A549 (cell line): ENCODE results near the gene MUC5AC. TPM values are rescaled to one million over a fixed set of nuclear protein-coding genes. Genes with fewer than 3 reads are reported as not detected.
A peak's percentile ranks its signal among the peaks of the same experiment; 100 is the strongest.

Source experiments
- ATAC-seq, 2 experiments: fragments of 200-7000 bp in 1 of 2; fragments of >200 bp in 1 of 2; cut with Nextera tagmentation in 1 of 2; cut with Tn5 transposase in 1 of 2; 3 replicates each; pipeline versions ENCODE4 v1.8.0 to v1.9.1; 2018 to 2020; ENCODE audit warnings: mild to moderate bottlenecking in 1 of 2, moderate library complexity in 1 of 2
- CTCF ChIA-PET: fragments of 300-600 bp; sonication (Branson Sonifier 250); formaldehyde crosslinking; extraction: SDS; loops from one replicate; lab custom pipeline; 2021; ENCODE audit warnings: antibody characterized with exemption, inconsistent platforms; lab: Yijun Ruan, JAX
- POLR2A ChIA-PET: fragments of 350-600 bp; formaldehyde crosslinking; extraction: SDS; loops from one replicate; lab custom pipeline; 2021; ENCODE audit warnings: antibody characterized with exemption, inconsistent platforms; lab: Yijun Ruan, JAX
- DNase-seq, 2 experiments: peaks; one replicate each; pipeline versions ENCODE4 v3.0.0 to v3.0.0-alpha.2; 2011 to 2016; ENCODE audit warnings: low read depth in 1 of 2, low spot score in 1 of 2
- FAIRE-seq: peaks from 2 replicates; lab custom pipeline; 2011; peaks lifted over from hg19 to GRCh38; lab: Jason Lieb, UNC
- H3K27ac ChIP-seq, 2 experiments: fragments of >200 bp; sonication (Bioruptor Twin); formaldehyde crosslinking; 3 replicates each; pipeline ENCODE4 v1.5.1; 2016 to 2017
- H3K4me1 ChIP-seq: fragments of >200 bp; sonication (Bioruptor Twin); formaldehyde crosslinking; 3 replicates; pipeline ENCODE4 v1.6.1; 2016
- H3K4me2 ChIP-seq: fragments of >200 bp; sonication (Bioruptor Twin); formaldehyde crosslinking; 3 replicates; pipeline ENCODE4 v1.6.1; 2016
- H3K4me3 ChIP-seq: fragments of >200 bp; sonication (Bioruptor Twin); formaldehyde crosslinking; 3 replicates; pipeline ENCODE4 v1.5.1; 2016
- H3K9me3 ChIP-seq: fragments of >200 bp; sonication (Bioruptor Twin); formaldehyde crosslinking; 3 replicates; pipeline ENCODE4 v1.6.1; 2016
- ATOH8 ChIP-seq: fragments of 250-450 bp; sonication (Bioruptor Pico); IDR thresholded peaks from 2 replicates; pipeline ENCODE4 v1.5.0; 2020; ENCODE audit warnings: low read depth, mild to moderate bottlenecking, moderate library complexity
- CEBPB ChIP-seq, 2 experiments: fragments of >200 bp in 1 of 2; sonication (Bioruptor Twin) in 1 of 2; formaldehyde crosslinking in 1 of 2; IDR thresholded peaks; 2 replicates each; pipeline ENCODE4 v1.6.1; 2012 to 2016
- CHD2 ChIP-seq: fragments of 150-350 bp; IDR thresholded peaks from 2 replicates; pipeline ENCODE4 v1.6.1; 2014; ENCODE audit warnings: low read length; ENCODE audit not compliant: partially characterized antibody
- CHD4 ChIP-seq: fragments of 200-600 bp; sonication (generic); IDR thresholded peaks from 2 replicates; pipeline ENCODE4 v1.6.1; 2016; ENCODE audit warnings: antibody characterized with exemption, mild to moderate bottlenecking, borderline replicate concordance
- EHMT2 ChIP-seq: fragments of 200-600 bp; sonication (generic); IDR thresholded peaks from 2 replicates; pipeline ENCODE4 v1.6.1; 2016; ENCODE audit warnings: antibody characterized with exemption, low read depth, mild to moderate bottlenecking, moderate library complexity
- EP300 ChIP-seq, 2 experiments: fragments of >200 bp; sonication (Bioruptor Twin); formaldehyde crosslinking; IDR thresholded peaks; 2 replicates in 1 of 2; 3 replicates in 1 of 2; pipeline ENCODE4 v1.6.1; 2016 to 2017
- ESRRA ChIP-seq: fragments of 150-350 bp; IDR thresholded peaks from 2 replicates; pipeline ENCODE4 v1.6.1; 2014; ENCODE audit warnings: mild to moderate bottlenecking, low read length, borderline replicate concordance
- FOSB ChIP-seq: fragments of 250-450 bp; sonication (Bioruptor Pico); IDR thresholded peaks from 2 replicates; pipeline ENCODE4 v1.5.0; 2020; ENCODE audit warnings: mild to moderate bottlenecking, moderate library complexity
- FOSL2 ChIP-seq, 2 experiments: fragments of 450-650 bp in 1 of 2; fragments of >200 bp in 1 of 2; sonication (Bioruptor Twin) in 1 of 2; formaldehyde crosslinking; IDR thresholded peaks; 2 replicates each; pipeline versions ENCODE4 v1.5.0 to v1.6.1; 2016 to 2020; ENCODE audit warnings: mild to moderate bottlenecking in 1 of 2, moderate library complexity in 1 of 2
- FOXS1 ChIP-seq: fragments of 250-450 bp; sonication (Bioruptor Pico); IDR thresholded peaks from 2 replicates; pipeline ENCODE4 v1.5.0; 2020; ENCODE audit warnings: mild to moderate bottlenecking, moderate library complexity
- HOXA7 ChIP-seq: fragments of 250-450 bp; sonication (Bioruptor Pico); IDR thresholded peaks from 2 replicates; pipeline ENCODE4 v1.5.0; 2020; ENCODE audit warnings: mild to moderate bottlenecking, moderate library complexity
- HOXB13 ChIP-seq: fragments of 250-450 bp; sonication (Bioruptor Pico); IDR thresholded peaks from 2 replicates; pipeline ENCODE4 v1.5.0; 2020; ENCODE audit warnings: low read depth, mild to moderate bottlenecking, moderate library complexity
- JUN ChIP-seq, 2 experiments: fragments of >200 bp; sonication (Bioruptor Twin); formaldehyde crosslinking; IDR thresholded peaks; 2 replicates in 1 of 2; 3 replicates in 1 of 2; pipeline ENCODE4 v1.6.1; 2016 to 2017
- KDM1A ChIP-seq: fragments of 200-600 bp; sonication (generic); IDR thresholded peaks from 2 replicates; pipeline ENCODE4 v1.6.1; 2016; ENCODE audit warnings: low read depth, mild to moderate bottlenecking
- MAX ChIP-seq: IDR thresholded peaks from 2 replicates; pipeline ENCODE4 v1.6.1; 2012
- MAZ ChIP-seq: fragments of 150-350 bp; IDR thresholded peaks from 2 replicates; pipeline ENCODE4 v1.6.1; 2014; ENCODE audit warnings: antibody characterized with exemption, low read depth, low read length, borderline replicate concordance
- MYC ChIP-seq: IDR thresholded peaks from 2 replicates; pipeline ENCODE4 v1.6.1; 2012; ENCODE audit warnings: mild to moderate bottlenecking, inconsistent platforms, low read length, improper control_type of control experiment, borderline replicate concordance
- NR3C1 ChIP-seq: fragments of >200 bp; sonication (Bioruptor Twin); formaldehyde crosslinking; IDR thresholded peaks from 3 replicates; pipeline ENCODE4 v1.6.1; 2017
- PBX3 ChIP-seq: IDR thresholded peaks from 2 replicates; pipeline ENCODE4 v1.6.1; 2012
- PHF8 ChIP-seq: fragments of 200-600 bp; sonication (generic); IDR thresholded peaks from 2 replicates; pipeline ENCODE4 v1.6.1; 2016; ENCODE audit warnings: low read depth, mild to moderate bottlenecking, antibody characterized with exemption, moderate library complexity, borderline replicate concordance
- POLR2AphosphoS2 ChIP-seq: conservative IDR thresholded peaks from 2 replicates; pipeline ENCODE4 v1.6.1; 2012; ENCODE audit warnings: low read length, improper control_type of control experiment, inconsistent platforms
- USF2 ChIP-seq: fragments of 450-650 bp; IDR thresholded peaks from 2 replicates; pipeline ENCODE4 v1.6.1; 2014; ENCODE audit warnings: antibody characterized with exemption
- ZFP36 ChIP-seq: fragments of 450-650 bp; IDR thresholded peaks from 2 replicates; pipeline ENCODE4 v1.6.1; 2014; ENCODE audit warnings: borderline replicate concordance; ENCODE audit not compliant: partially characterized antibody
- ZNF302 ChIP-seq: fragments of 250-450 bp; sonication (Bioruptor Pico); IDR thresholded peaks from 2 replicates; pipeline ENCODE4 v1.9.0; 2021; ENCODE audit warnings: inconsistent platforms, mild to moderate bottlenecking, moderate library complexity
- ZSCAN20 ChIP-seq: fragments of 250-450 bp; sonication (Bioruptor Pico); IDR thresholded peaks from 2 replicates; pipeline ENCODE4 v1.8.0; 2022; ENCODE audit warnings: mild to moderate bottlenecking, moderate library complexity
- WGBS: methylation state at CpG from one replicate; pipeline ENCODE4 v1.1.6; 2017; ENCODE audit errors: missing lambda C conversion rate; 5-methylcytosine and 5-hydroxymethylcytosine counted together
- polyA plus RNA-seq, 4 experiments: library from polyadenylated mRNA; depleted of rRNA in 3 of 4; stranded (reverse); fragments of >200 nt; fragmentation: RNase III in 1 of 4; extraction: RNeasy Plus Mini Kit Qiagen cat#74134 plus additional on column Dnase treatment in 1 of 4; gene quantifications; 2 replicates in 3 of 4; 3 replicates in 1 of 4; pipeline ENCODE4 v1.2.3, GENCODE V29; 2011 to 2017

MUC5AC gene
- polyA plus RNA-seq, 2 of the 4 experiments (the other 2 are of a cell fraction): 0.18 to 7.4 TPM

- FAIRE-seq (no peak), ATAC-seq (no peak), DNase-seq (no peak)
- Histone ChIP-seq H3K9me3 (peaks cover 6% of the 10 kb centered on the region; the same call in 1 of the 3 replicates), H3K4me3 (no peak overlapping the region), H3K27ac (peak overlapping the region; percentile 67 to 84; a peak in 5 of 6 replicates), H3K4me1 (peaks cover 51% of the 10 kb centered on the region), H3K4me2 (no peak overlapping the region)
- ChIA-PET CTCF (no interaction called here), POLR2A (no interaction called here)
- TF ChIP-seq HOXA7 (no peak), CEBPB (IDR thresholded peaks at IDR 0.05) (no peak), HOXB13 (CRISPR knock-in tag) (no peak), MAZ (no peak), FOXS1 (CRISPR knock-in tag) (no peak), JUN (IDR thresholded peaks at IDR 0.05) (no peak), MAX (no peak), EHMT2 (no peak), NR3C1 (no peak)
- WGBS: 90% methylated on average over 5 of the region's 7 CpGs
These were observed 1.0 kb upstream of the MUC5AC start for GRCh38 chr11:1156506-1157340.

- POLR2A ChIA-PET: no interaction called here
- CTCF ChIA-PET: interaction anchor here (1.1 kb wide), 1 partner anchor 44 kb away, joined by 3 read pairs; no protein-coding TSS in a partner anchor
These were observed 460 bp upstream of the MUC5AC start for GRCh38 chr11:1157341-1157644.

More at GRCh38 chr11:1157341-1157644, 460 bp upstream of the MUC5AC start:
- WGBS: 54% methylated on average over 4 of the region's 4 CpGs
- Histone ChIP-seq H3K9me3 (peaks cover 6% of the 10 kb centered on the region; the same call in 1 of the 3 replicates), H3K4me3 (no peak overlapping the region), H3K27ac (peak overlapping the region; percentile 67 to 84), H3K4me1 (peaks cover 46% of the 10 kb centered on the region), H3K4me2 (peak overlapping the region; percentile 43)
- DNase-seq: no peak
- no peak for FAIRE-seq
- ATAC-seq: no peak
- TF ChIP-seq ZFP36 (no peak), MAZ (no peak), ZSCAN20 (no peak), CHD4 (no peak), ESRRA (no peak), NR3C1 (no peak), PBX3 (no peak), HOXA7 (no peak), ATOH8 (CRISPR knock-in tag) (no peak), POLR2AphosphoS2 (no peak), ZNF302 (CRISPR knock-in tag) (no peak), KDM1A (no peak), MAX (no peak), EP300 (IDR thresholded peaks at IDR 0.05) (no peak), MYC (no peak), FOSL2 (IDR thresholded peaks at IDR 0.05) (no peak), FOSL2 (CRISPR knock-in tag; IDR thresholded peaks at IDR 0.05) (no peak), USF2 (no peak), PHF8 (no peak), CHD2 (no peak), FOSB (CRISPR knock-in tag) (no peak)
